PC-9 (cell line): Measurements from ENCODE around the gene C7orf33. TPM values are rescaled to one million over a fixed set of nuclear protein-coding genes. Genes with fewer than 3 reads are reported as not detected.

Experiments used
- BruUV-seq: library from RNA; stranded (reverse); fragments of 400-500 nt; replicated peaks from 2 replicates; lab custom pipeline; 2021; lab: Mats Ljungman, UMichigan
- CTCF ChIA-PET: fragments of 300-600 bp; sonication (Branson Sonifier 250); formaldehyde crosslinking; loops from one replicate; lab custom pipeline; 2022; ENCODE audit warnings: antibody characterized with exemption; lab: Charles Lee
- POLR2A ChIA-PET: fragments of 300-600 bp; sonication (Branson Sonifier 250); formaldehyde crosslinking; loops from one replicate; lab custom pipeline; 2022; ENCODE audit warnings: antibody characterized with exemption; ENCODE audit not compliant: unreplicated experiment; lab: Charles Lee
- DNase-seq, 2 experiments: peaks; one replicate each; pipeline versions ENCODE4 v3.0.0 to v3.0.0-alpha.2; 2015 to 2022; ENCODE audit warnings: mixed read lengths in 1 of 2
- H2AFZ ChIP-seq: fragments of 200-600 bp; sonication (generic); 2 replicates; pipeline ENCODE4 v1.8.1; 2017; ENCODE audit warnings: antibody characterized with exemption
- H3F3A ChIP-seq: fragments of 200-600 bp; sonication (generic); 2 replicates; pipeline ENCODE4 v1.8.1; 2017; ENCODE audit warnings: antibody characterized with exemption, mild to moderate bottlenecking, low read depth; ENCODE audit not compliant: insufficient read depth
- H3K27ac ChIP-seq: fragments of 200-600 bp; sonication (generic); 2 replicates; pipeline ENCODE4 v1.6.1; 2016; ENCODE audit warnings: mixed run types
- H3K27me3 ChIP-seq: fragments of 200-600 bp; sonication (generic); 2 replicates; pipeline ENCODE4 v1.6.1; 2016; ENCODE audit warnings: low read depth, mixed run types; ENCODE audit not compliant: insufficient read depth
- H3K36me3 ChIP-seq: fragments of 200-600 bp; sonication (generic); 2 replicates; pipeline ENCODE4 v1.6.1; 2016; ENCODE audit warnings: low read depth, mixed run types
- H3K4me1 ChIP-seq: fragments of 200-600 bp; sonication (generic); replicated peaks from 2 replicates; pipeline ENCODE4 v1.6.1; 2016; ENCODE audit warnings: mixed run types; ENCODE audit not compliant: insufficient read depth
- H3K4me2 ChIP-seq: fragments of 200-600 bp; sonication (generic); 2 replicates; pipeline ENCODE4 v1.6.1; 2017; ENCODE audit warnings: mixed run types
- H3K4me3 ChIP-seq: fragments of 200-600 bp; sonication (generic); 2 replicates; pipeline ENCODE4 v1.6.1; 2016; ENCODE audit warnings: mixed run types
- H3K79me2 ChIP-seq: fragments of 200-600 bp; sonication (generic); 2 replicates; pipeline ENCODE4 v1.6.1; 2017; ENCODE audit warnings: low read depth, mixed run types
- H3K9me2 ChIP-seq: fragments of 200-600 bp; sonication (generic); 2 replicates; pipeline ENCODE4 v1.8.1; 2017; ENCODE audit warnings: mild to moderate bottlenecking; ENCODE audit not compliant: insufficient read depth
- H3K9me3 ChIP-seq: fragments of 200-600 bp; sonication (generic); 2 replicates; pipeline ENCODE4 v1.8.1; 2016; ENCODE audit warnings: low read depth; ENCODE audit not compliant: insufficient read depth
- H4K20me1 ChIP-seq: fragments of 200-600 bp; sonication (generic); 2 replicates; pipeline ENCODE4 v1.8.1; 2017; ENCODE audit not compliant: insufficient read depth
- CTCF ChIP-seq: fragments of 200-600 bp; sonication (generic); conservative IDR thresholded peaks from 2 replicates; pipeline ENCODE4 v1.6.1; 2017; ENCODE audit warnings: mixed run types, antibody characterized with exemption, mild to moderate bottlenecking, moderate library complexity
- EZH2 ChIP-seq: fragments of 200-600 bp; sonication (generic); IDR thresholded peaks from 2 replicates; pipeline ENCODE4 v1.8.0; 2017; ENCODE audit warnings: antibody characterized with exemption, low read depth
- intact Hi-C: fragments of 100-400 bp; cut with micrococcal nuclease; formaldehyde crosslinking; loops from one replicate; pipeline ENCODE4 v1.10.0; 2022; ENCODE audit not compliant: unreplicated experiment
- total RNA-seq: library from RNA; stranded (reverse); gene quantifications from 2 replicates; pipeline ENCODE4 v1.2.3, GENCODE V29; 2021

Gene C7orf33
- total RNA-seq, 1 experiment from 2014 or later = not detected

GRCh38 chr7:148587076-148587475, 3.5 kb upstream of the C7orf33 start:
- Histone ChIP-seq H3K4me2 (no peak overlapping the region), H3K36me3 (no peaks in the 10 kb centered on the region), H3K9me2 (no peaks in the 10 kb centered on the region; the same call in 1 of the 2 replicates), H3F3A (no peaks in the 10 kb centered on the region), H3K4me1 (no peaks in the 10 kb centered on the region), H3K4me3 (no peak overlapping the region), H2AFZ (no peak overlapping the region), H3K27ac (no peak overlapping the region), H3K9me3 (no peaks in the 10 kb centered on the region), H3K27me3 (peaks cover 31% of the 10 kb centered on the region), H3K79me2 (no peaks in the 10 kb centered on the region), H4K20me1 (no peaks in the 10 kb centered on the region)
- no TSS peak for BruUV-seq
- DNase-seq = no peak
- ChIA-PET CTCF (no interaction called here), POLR2A (no interaction called here)
- intact Hi-C loops = no loop called here
- TF ChIP-seq CTCF (no peak), EZH2 (no peak)

- POLR2A ChIA-PET = no interaction called here
- Histone ChIP-seq H3K9me3 (no peaks in the 10 kb centered on the region), H3K36me3 (no peaks in the 10 kb centered on the region), H3K9me2 (no peaks in the 10 kb centered on the region; the same call in 1 of the 2 replicates), H3K4me3 (no peak overlapping the region), H3K27ac (no peak overlapping the region), H3K4me1 (no peaks in the 10 kb centered on the region), H4K20me1 (no peaks in the 10 kb centered on the region), H3K27me3 (peaks cover 31% of the 10 kb centered on the region), H3K79me2 (no peaks in the 10 kb centered on the region), H3K4me2 (no peak overlapping the region), H3F3A (no peaks in the 10 kb centered on the region), H2AFZ (no peak overlapping the region)
- no TSS peak for BruUV-seq
- TF ChIP-seq EZH2 = no peak
- no peak for TF ChIP-seq CTCF
- DNase-seq = no peak
- CTCF ChIA-PET = no interaction called here
- intact Hi-C loops = no loop called here
Measured at GRCh38 chr7:148588168-148588567, 2.4 kb upstream of the C7orf33 start.

GRCh38 chr7:148588670-148589131, 1.9 kb upstream of the C7orf33 start:
- H3K79me2 ChIP-seq = no peaks in the 10 kb centered on the region
- no peaks in the 10 kb centered on the region; the same call in 1 of the 2 replicates for H3K9me2 ChIP-seq
- H3F3A ChIP-seq = no peaks in the 10 kb centered on the region
- intact Hi-C loops = no loop called here
- no peak for DNase-seq
- POLR2A ChIA-PET = no interaction called here
- H3K4me2 ChIP-seq = no peak overlapping the region
- H4K20me1 ChIP-seq = no peaks in the 10 kb centered on the region
- H3K36me3 ChIP-seq = no peaks in the 10 kb centered on the region
- H3K4me3 ChIP-seq = no peak overlapping the region
- H2AFZ ChIP-seq = no peak overlapping the region
- peaks cover 31% of the 10 kb centered on the region for H3K27me3 ChIP-seq
- no peaks in the 10 kb centered on the region for H3K9me3 ChIP-seq
- H3K4me1 ChIP-seq = no peaks in the 10 kb centered on the region
- BruUV-seq = no TSS peak
- CTCF ChIA-PET = no interaction called here
- TF ChIP-seq EZH2 = no peak
- TF ChIP-seq CTCF = no peak
- no peak overlapping the region for H3K27ac ChIP-seq
